Measurements from ENCODE around the gene ARHGAP12. TPM values are rescaled to one million over a fixed set of nuclear protein-coding genes. Genes with fewer than 3 reads are reported as not detected.
"Not testable (repeated sequence)": the region's sequence is repeated elsewhere in the genome, so short reads cannot be mapped to it uniquely, and the experiment has no call there.

Gene ARHGAP12
- total RNA-seq, 2 donors from 2014 or later: 34.3 to 44.9 TPM

GRCh38 chr10:31905586-31905985 is 23.0 kb downstream of the ARHGAP12 start:
- H3K27ac ChIP-seq: no peak overlapping the region
- H3K4me3 ChIP-seq: no peak overlapping the region
- H3K4me1 ChIP-seq (replicated peaks): no peaks in the 10 kb centered on the region
- intact Hi-C loops (cut with DNase I): no loop called here
- no peaks in the 10 kb centered on the region for H3K9me3 ChIP-seq
- 90% methylated on average over 1 of the region's 1 CpG for WGBS
- TF ChIP-seq POLR2AphosphoS5 (IDR thresholded peaks at IDR 0.05): no peak
- TF ChIP-seq, protein P1, sequence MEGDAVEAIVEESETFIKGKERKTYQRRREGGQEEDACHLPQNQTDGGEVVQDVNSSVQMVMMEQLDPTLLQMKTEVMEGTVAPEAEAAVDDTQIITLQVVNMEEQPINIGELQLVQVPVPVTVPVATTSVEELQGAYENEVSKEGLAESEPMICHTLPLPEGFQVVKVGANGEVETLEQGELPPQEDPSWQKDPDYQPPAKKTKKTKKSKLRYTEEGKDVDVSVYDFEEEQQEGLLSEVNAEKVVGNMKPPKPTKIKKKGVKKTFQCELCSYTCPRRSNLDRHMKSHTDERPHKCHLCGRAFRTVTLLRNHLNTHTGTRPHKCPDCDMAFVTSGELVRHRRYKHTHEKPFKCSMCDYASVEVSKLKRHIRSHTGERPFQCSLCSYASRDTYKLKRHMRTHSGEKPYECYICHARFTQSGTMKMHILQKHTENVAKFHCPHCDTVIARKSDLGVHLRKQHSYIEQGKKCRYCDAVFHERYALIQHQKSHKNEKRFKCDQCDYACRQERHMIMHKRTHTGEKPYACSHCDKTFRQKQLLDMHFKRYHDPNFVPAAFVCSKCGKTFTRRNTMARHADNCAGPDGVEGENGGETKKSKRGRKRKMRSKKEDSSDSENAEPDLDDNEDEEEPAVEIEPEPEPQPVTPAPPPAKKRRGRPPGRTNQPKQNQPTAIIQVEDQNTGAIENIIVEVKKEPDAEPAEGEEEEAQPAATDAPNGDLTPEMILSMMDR (IDR thresholded peaks at IDR 0.05): no peak
- no peak for TF ChIP-seq POLR2A (IDR thresholded peaks at IDR 0.05)
- H3K27me3 ChIP-seq (replicated peaks; ENCODE audit: insufficient read depth): no peaks in the 10 kb centered on the region
- no peak for DNase-seq (ENCODE audit: low spot score)
- H3K36me3 ChIP-seq: no peaks in the 10 kb centered on the region

- no peaks in the 10 kb centered on the region for H3K4me1 ChIP-seq (replicated peaks)
- intact Hi-C loops (cut with DNase I): no loop called here
- 100% methylated on average over 1 of the region's 1 CpG for WGBS
- H3K4me3 ChIP-seq: no peak overlapping the region
- H3K9me3 ChIP-seq: no peaks in the 10 kb centered on the region
- DNase-seq (ENCODE audit: low spot score): no peak
- H3K27me3 ChIP-seq (replicated peaks; ENCODE audit: insufficient read depth): no peaks in the 10 kb centered on the region
- no peak overlapping the region for H3K27ac ChIP-seq
- no peaks in the 10 kb centered on the region for H3K36me3 ChIP-seq
- TF ChIP-seq POLR2A (IDR thresholded peaks at IDR 0.05): no peak
- TF ChIP-seq, protein P1 (IDR thresholded peaks at IDR 0.05): no peak
- TF ChIP-seq POLR2AphosphoS5 (IDR thresholded peaks at IDR 0.05): no peak
These were observed 26.0 kb downstream of the ARHGAP12 start for GRCh38 chr10:31902625-31903024.

- no peaks in the 10 kb centered on the region for H3K27me3 ChIP-seq (replicated peaks; ENCODE audit: insufficient read depth)
- DNase-seq (ENCODE audit: low spot score): no peak
- WGBS: 75% methylated on average over 2 of the region's 2 CpGs
- no peaks in the 10 kb centered on the region for H3K4me1 ChIP-seq (replicated peaks)
- no peaks in the 10 kb centered on the region for H3K36me3 ChIP-seq
- no peak overlapping the region for H3K27ac ChIP-seq
- H3K4me3 ChIP-seq: no peak overlapping the region
- H3K9me3 ChIP-seq: no peaks in the 10 kb centered on the region
- intact Hi-C loops (cut with DNase I): no loop called here
- TF ChIP-seq, protein P1 (IDR thresholded peaks at IDR 0.05): no peak
- TF ChIP-seq POLR2AphosphoS5 (IDR thresholded peaks at IDR 0.05) (no peak), POLR2A (IDR thresholded peaks at IDR 0.05) (no peak)
These were observed 31.1 kb downstream of the ARHGAP12 start for GRCh38 chr10:31897506-31897905.

- 33% methylated on average over 1 of the region's 1 CpG for WGBS
- Histone ChIP-seq H3K4me3 (no peak overlapping the region), H3K27me3 (replicated peaks; ENCODE audit: insufficient read depth) (no peaks in the 10 kb centered on the region), H3K9me3 (no peaks in the 10 kb centered on the region), H3K4me1 (replicated peaks) (no peaks in the 10 kb centered on the region), H3K27ac (no peak overlapping the region), H3K36me3 (no peaks in the 10 kb centered on the region)
- no peak for DNase-seq (ENCODE audit: low spot score)
- no peak for TF ChIP-seq POLR2A (IDR thresholded peaks at IDR 0.05)
- TF ChIP-seq, protein P1 (IDR thresholded peaks at IDR 0.05): no peak
- intact Hi-C loops (cut with DNase I): no loop called here
These were observed 31.7 kb downstream of the ARHGAP12 start for GRCh38 chr10:31896968-31897384.

GRCh38 chr10:31895722-31896121 is 32.9 kb downstream of the ARHGAP12 start:
- H3K36me3 ChIP-seq; intact Hi-C loops (cut with DNase I); H3K4me1 ChIP-seq (replicated peaks); H3K4me3 ChIP-seq; H3K27me3 ChIP-seq (replicated peaks; ENCODE audit: insufficient read depth); H3K27ac ChIP-seq; H3K9me3 ChIP-seq; DNase-seq (ENCODE audit: low spot score): not testable (repeated sequence)
- 93% methylated on average over 6 of the region's 6 CpGs for WGBS

Measured in prostate gland (tissue), 2 donors.